ENCODE measurements around the gene DGKB.

The DGKB gene

DNA sequence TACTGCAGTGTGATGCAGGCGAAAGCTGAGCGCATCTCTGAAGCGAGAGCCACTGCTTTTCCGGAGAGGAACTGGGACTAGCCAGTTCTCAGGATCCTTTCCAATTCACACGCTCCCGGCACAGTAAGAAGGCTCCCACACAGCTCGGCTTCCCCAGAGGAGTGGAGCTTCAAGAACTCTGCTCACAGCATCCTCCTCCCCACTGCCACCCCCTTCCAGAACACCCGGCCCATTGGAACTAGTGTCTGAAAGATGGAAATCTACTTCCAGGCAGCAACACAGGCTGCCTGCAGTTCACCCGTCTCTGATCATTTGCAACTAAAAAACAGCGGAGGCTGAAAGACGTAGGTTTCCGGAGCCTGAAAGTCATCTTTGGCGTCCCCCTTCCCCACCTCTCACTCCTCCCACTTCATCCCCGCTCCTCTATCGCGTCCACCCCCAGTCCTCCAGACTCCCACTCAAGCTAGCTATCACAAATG is at the start of gene DGKB:
Gene DGKB (minus strand): TSS at position 163 of the 479 bp plus-strand sequence.
- DNase-seq (ENCODE audit: low read depth): peak; percentile 20

DNA sequence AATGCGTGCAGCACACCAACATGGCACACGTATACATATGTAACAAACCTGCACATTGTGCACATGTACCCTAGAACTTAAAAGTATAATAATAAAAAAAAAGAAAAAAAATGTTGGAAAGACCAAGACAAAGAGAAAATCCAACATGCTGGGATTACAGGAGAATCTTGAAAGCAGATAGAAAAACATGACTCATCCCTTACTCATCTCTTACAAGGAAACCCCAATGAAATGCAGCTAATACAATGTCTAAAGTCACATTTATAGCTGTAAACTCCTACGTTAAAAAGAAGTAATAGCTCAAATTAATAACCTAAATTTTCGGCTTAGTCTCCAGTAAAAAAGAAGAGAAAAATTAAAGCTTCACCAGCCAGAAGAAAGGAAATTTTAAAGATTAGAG is 47.5 kb upstream of the DGKB start:
- DNase-seq (ENCODE audit: low read depth): no peak

DNA sequence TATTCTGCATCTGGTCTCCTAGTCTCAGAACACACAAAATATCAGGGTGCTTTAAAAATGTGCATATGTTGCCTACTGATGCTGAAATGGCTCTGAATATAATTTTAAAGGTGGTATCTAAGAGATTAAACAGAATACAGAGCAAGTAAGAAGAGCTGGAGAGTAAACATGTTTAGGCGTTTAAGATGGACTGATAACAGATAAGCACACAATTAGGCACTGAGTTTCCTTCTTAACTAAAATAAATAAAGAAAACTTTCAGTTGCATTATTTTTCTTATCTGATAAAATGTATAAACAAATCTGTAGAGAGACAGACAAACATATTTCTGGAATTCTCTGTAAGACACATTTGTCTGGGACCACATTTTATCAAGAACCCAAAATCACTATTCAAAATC is 35.6 kb upstream of the DGKB start:
- DNase-seq (ENCODE audit: low read depth): no peak

DNA sequence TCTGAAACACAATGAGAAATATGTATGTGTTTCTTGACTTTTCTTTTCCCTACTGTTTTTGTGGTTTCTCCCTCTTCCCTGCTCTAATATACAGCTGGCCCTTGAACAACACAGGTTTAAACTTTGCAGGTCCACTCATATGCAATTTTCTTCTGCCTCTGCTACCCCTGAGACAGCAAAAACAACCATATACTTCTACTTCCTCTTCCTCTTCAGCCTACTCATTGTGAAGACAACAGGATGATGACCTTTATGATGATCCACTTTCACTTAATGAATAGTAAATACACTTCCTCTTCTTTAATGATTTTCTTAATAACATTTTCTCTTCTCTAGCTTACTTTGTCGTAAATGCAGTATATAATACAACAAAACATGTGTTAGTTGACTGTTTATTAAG is 35.0 kb upstream of the DGKB start:
- no peak for DNase-seq (ENCODE audit: low read depth)

DNA sequence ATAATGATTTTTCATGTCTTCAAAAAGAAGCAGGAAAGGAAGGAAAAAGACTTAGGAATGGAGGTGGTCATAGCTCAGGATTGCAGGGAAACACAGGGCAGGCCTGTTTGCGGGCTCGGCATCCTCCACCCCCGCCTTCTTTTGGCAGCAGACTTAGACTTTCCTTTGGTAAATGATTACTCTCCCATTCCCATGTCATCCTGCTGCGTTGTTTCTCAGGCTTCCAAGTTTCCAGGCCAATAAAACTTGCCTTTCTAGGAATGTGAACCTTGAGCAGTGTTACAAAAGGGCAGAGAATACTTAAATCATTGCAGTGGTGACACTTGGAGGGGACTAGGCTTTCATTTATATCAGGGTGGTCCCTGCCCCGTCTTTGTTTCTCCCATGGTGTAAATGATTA is 34.0 kb upstream of the DGKB start:
- DNase-seq (ENCODE audit: low read depth): no peak

DNA sequence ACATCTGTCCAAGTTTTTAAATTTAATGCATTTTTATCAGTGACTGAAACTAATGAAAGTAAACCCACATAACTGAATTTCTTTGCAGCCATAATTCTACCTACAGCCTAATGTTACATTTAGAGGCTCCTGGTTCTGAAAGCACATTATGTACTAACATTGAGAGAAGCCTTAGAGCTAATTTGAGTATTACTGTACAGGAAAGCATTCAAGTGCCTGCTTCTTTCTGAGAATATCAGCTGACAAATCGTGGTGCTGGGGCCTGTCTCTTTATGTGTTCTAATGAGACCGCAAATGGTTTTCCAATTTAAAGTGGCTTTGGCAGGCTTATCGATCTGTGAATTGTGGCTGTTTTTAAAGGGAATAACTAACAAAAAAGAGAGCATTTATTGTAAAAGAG is 32.3 kb upstream of the DGKB start:
- no peak for DNase-seq (ENCODE audit: low read depth)

DNA sequence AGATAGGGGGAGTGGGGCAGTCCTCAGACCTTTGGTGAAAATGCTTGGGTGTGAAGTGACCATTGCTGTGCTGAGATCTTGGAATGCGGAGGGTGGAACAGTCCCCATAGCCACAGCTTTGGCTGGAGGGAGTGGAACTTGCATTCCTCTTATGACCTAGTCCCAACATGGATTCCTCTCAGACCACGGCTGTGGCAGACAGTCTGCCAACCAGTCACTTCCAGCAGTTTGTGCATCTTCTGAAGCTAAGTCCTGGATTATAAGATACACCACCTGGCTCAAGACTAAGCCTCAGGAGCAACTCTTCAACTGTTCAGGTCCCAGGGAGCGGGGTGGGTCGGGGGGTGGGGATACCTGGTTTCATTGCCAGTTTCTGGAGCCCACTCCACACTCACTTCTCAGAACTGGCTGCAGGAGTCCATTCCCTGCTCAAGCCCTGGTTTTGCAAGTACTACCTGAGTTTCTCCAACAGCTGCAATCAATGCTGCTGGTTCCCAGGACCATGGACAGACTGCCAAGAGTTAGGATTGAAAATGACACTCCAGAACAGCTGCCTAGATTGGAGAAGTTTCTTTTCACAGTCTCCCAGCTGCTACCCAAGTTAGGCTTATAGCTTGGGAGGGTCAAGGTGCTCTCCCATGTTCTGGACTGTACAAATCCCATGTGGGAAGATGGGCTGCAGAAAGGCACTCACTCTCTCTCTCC is 29.1 kb upstream of the DGKB start:
- DNase-seq (ENCODE audit: low read depth): no peak

DNA sequence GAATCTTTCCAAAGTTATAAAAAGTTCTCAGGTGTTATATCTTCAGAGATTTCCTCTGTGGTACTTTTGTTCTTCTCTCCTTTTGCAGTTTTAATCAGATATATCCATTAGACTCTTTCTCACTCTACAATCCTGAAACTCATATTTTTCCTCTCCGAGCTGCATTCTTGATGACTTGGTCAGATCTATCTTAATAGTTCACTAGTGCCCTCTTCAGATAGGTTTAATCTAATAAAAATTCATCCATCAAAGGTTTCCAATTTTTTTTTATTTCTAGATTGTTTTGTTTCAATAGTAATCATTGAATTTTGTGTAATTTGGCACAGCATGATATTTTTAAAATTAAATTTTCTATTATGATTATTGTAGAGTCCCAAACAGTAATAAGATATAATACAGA is 21.8 kb upstream of the DGKB start:
- peak; percentile 1 for DNase-seq (ENCODE audit: low read depth)

DNA sequence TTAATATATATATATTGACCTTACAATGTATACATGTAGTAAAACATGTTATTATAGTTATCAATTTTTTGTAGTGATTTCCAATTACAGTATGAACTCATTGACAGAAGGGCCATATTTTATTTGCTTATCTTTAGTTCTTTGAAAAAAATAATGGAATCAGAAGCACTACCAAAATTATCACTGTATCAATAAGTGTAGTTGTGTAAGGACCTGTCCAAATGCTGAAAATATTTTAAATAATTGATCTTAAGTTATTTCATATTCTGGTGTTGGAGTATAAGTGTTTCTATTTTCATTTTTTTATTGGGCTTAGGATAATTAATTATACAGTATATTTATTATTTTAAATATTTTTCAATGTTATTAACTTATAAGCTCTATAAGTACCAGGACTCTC is 8.5 kb upstream of the DGKB start:
- DNase-seq (ENCODE audit: low read depth): no peak

DNA sequence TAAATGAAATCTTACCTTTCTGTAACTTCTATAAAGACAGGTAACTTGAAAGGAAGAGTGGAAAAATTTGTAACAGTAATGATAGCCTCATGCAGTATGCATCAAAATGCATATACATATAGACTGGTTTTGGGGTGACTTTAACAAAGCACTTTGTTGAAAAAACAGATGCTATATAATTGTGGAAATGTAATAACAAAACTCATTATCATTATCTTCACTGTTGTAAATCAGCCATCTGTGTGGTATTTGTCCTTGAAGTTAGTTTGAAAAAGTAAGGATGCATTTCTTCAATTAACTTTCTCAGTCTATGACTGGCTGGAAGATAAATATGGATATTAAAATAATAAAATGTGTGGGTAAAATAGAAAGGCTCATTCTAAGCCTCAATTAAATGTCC is 6.1 kb upstream of the DGKB start:
- no peak for DNase-seq (ENCODE audit: low read depth)

GRCh38 chr7:14905764-14906163 is 3.2 kb upstream of the DGKB start:
- no peak for DNase-seq (ENCODE audit: low read depth)

- no peak for DNase-seq (ENCODE audit: low read depth)
These were observed 2.5 kb downstream of the DGKB start for GRCh38 chr7:14900051-14900450.

- no peak for DNase-seq (ENCODE audit: low read depth)
These were observed 3.5 kb downstream of the DGKB start for GRCh38 chr7:14899030-14899429.

GRCh38 chr7:14896461-14896860 is 6.1 kb downstream of the DGKB start:
- no peak for DNase-seq (ENCODE audit: low read depth)

GRCh38 chr7:14894826-14895225 is 7.7 kb downstream of the DGKB start:
- DNase-seq (ENCODE audit: low read depth): no peak

GRCh38 chr7:14892961-14893360 is 9.6 kb downstream of the DGKB start:
- no peak for DNase-seq (ENCODE audit: low read depth)

GRCh38 chr7:14891289-14891688 is 11.3 kb downstream of the DGKB start:
- no peak for DNase-seq (ENCODE audit: low read depth)

DNA sequence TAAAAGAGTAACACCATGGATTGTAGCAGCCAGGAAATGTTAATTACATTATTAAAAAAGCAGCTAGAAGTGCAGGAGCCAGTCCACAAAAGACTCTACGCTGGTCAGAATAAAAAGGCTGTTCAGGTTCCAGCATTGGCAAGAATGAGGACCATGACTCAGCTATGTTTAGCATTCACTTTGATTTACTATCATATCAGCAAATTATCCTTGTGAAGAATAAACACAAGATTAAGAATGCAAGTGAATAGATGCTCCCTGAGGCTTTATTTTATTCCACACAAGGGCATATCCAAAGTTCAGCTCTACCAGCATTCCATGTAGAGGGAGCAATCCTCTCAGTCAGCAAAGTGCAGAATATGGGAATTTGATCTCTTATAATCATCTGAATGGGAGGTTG is 13.6 kb downstream of the DGKB start:
- DNase-seq (ENCODE audit: low read depth): no peak

- no peak for DNase-seq (ENCODE audit: low read depth)
These were observed 16.0 kb downstream of the DGKB start for GRCh38 chr7:14886533-14886932.

GRCh38 chr7:14875941-14876587 is 26.5 kb downstream of the DGKB start:
- no peak for DNase-seq (ENCODE audit: low read depth)

- no peak for DNase-seq (ENCODE audit: low read depth)
These were observed 30.7 kb downstream of the DGKB start for GRCh38 chr7:14871880-14872279.

DNA sequence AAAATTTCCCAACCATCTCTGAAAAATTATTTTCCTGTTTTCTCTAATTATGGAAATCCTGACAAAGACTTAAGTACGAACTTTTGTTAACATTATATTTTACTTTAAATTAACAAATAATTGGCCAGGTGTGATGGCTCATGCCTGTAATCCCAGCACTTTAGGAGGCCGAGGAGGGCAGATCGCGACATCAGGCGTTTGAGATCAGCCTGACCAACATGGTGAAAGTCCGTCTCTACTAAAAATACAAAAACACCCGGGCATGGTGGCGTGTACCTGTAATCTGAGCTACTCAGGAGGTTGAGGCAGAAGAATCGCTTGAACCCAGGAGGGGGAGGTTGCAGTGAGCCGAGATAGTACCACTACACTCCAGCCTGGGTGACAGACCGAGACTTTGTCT is 32.2 kb downstream of the DGKB start:
- no peak for DNase-seq (ENCODE audit: low read depth)

DNA sequence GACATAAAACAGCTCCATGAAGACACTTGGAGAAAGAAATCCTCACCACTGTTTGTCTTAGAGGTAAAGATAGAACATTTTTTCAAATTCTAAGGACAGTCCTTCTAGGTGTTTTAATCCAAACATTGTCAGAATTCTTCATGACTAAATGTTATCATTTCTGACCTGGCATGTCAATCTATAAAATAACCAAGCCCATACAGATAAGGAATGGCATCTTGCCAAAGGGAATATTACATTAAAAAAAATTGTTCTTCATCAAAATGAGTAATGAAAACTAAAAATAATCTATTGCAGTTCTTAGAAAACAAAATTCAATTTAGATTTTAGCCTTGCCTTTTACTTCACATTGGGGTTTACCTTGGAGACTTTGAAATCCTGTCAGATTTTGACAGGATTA is 33.6 kb downstream of the DGKB start:
- DNase-seq (ENCODE audit: low read depth): no peak

DNA sequence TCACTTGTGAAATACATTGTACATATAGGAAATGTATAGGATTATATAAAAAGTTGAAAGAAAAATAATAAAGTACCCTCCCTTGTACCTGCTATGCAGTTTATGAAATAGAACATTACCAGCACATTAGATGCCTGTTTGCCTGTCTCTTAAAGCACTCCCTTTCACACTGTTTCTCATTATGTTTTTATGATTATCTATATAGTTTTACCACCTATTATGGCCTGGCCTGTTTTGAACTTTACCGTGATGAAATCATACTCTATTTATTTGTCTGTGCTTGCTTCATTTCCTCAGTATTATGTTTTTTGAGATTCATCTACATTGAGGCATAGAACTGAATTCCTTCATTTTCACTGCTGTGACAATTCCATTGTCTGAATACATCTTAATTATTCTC is 41.1 kb downstream of the DGKB start:
- DNase-seq (ENCODE audit: low read depth): no peak
